Skeletal muscle satellite cell (primary cell): ENCODE data around the gene FAM78A.
"Not testable (repeated sequence)": the region's sequence is repeated elsewhere in the genome, so short reads cannot be mapped to it uniquely, and the experiment has no call there.

Experiments used
- H3K27me3 ChIP-seq: 2 replicates; pipeline ENCODE4 v1.7.0; 2013; ENCODE audit warnings: low read length; ENCODE audit not compliant: control insufficient read depth, insufficient read depth
- H3K36me3 ChIP-seq: 2 replicates; pipeline ENCODE4 v1.7.0; 2013; ENCODE audit warnings: mild to moderate bottlenecking, control low read depth, low read length; ENCODE audit not compliant: insufficient read depth
- H3K4me1 ChIP-seq: 2 replicates; pipeline ENCODE4 v1.7.0; 2013; ENCODE audit warnings: low read length; ENCODE audit not compliant: control insufficient read depth, insufficient read depth
- H3K4me2 ChIP-seq: 2 replicates; pipeline ENCODE4 v1.7.0; 2013; ENCODE audit warnings: mild to moderate bottlenecking, low read length
- H3K4me3 ChIP-seq: 2 replicates; pipeline ENCODE4 v1.7.0; 2013; ENCODE audit warnings: low read length
- H3K9ac ChIP-seq: 2 replicates; pipeline ENCODE4 v1.7.0; 2013; ENCODE audit warnings: mild to moderate bottlenecking, low read depth, low read length, moderate library complexity
- H3K9me3 ChIP-seq: replicated peaks from 2 replicates; pipeline ENCODE4 v1.7.0; 2013; ENCODE audit warnings: mild to moderate bottlenecking, control low read depth, low read length

FAM78A gene

DNA sequence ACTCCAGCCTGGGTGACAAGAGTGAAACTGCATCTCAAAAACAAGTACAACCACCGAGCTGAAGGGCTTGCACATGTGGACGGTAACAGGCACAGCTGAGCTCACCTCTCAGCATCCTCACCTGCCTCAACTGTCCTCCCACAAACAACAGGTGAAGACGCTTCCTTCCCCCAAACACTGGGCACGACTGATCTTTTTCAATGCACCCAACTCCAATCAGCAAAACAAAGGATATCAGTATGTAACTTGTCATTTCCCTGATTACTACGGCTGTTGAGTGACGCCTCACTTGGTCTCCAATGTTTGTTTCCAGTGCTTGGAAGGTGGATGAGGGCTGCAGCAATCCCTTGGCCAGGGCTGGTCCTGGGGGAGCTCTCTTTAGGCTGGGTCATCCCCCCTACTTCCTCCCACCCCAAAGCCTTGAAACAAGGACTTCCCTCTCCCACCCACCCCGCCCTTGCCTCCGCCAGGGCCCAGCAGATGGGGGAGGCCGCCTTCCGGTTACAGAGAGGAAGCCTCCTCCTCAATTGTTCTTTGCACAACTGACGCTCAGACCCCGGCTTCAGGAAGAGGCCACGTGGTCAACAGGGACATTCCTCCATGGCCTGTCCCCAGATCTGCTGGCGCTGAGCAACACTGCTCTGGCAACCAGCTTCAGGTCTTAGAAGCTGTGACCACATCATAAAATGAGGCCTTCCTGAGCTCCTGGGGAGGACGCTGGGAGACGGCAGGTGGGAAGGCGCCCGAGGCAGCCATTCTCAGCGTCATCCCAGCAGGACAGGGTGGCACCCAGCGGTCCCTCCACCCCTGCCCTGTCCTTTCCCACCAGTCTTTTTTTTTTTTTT lies 5.9 kb downstream of the FAM78A start:
- Histone ChIP-seq H3K4me1 (no peaks in the 10 kb centered on the region), H3K4me3 (no peak overlapping the region), H3K9ac (no peak overlapping the region)

DNA sequence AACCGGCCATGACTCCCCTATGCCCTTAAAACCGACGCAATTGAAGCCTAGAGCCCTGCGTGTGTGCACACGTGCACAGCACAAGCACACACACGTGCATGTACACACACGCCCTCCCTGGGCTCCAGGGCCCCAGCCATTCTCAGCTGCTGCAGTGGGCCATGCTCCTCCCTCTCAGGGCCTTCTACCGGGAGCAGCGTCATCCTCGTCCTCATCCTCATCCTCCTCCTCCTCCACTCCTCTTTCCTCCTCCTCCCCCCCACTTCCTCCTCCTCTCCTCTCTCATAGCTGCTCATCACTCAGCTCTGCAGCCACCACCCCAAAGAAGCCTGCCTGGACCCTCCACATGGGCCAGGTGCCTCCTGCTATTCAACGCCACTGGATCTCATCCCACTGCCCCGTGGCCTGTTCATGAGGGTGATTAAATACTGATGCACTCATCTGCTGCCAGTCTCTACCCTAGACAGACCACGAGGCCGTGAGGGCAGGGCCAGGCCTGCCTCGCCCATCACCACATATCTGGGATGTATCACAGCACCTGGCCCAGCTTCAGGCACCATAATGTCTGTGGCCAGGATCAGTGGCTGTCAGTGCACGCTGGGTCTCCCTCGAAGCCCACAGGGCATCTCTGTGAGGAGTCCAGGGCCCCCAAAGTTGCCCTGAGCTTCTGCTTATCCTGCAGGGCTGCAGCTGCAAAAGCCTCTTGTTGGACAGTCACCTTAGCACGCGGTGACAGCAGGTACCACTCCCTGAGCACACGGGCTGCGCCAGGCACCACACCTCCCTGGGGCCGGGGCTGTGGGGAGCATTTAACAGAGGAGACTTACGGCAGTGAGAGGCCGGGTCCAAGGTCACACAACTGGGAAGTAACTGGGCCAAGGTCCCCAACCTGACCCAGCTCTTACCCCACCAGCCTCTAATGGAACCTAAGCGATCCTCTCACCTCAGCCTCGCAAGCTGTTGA lies 9.8 kb downstream of the FAM78A start:
- Histone ChIP-seq H3K27me3 (no peaks in the 10 kb centered on the region), H3K4me2 (no peak overlapping the region), H3K4me3 (no peak overlapping the region), H3K9me3 (no peaks in the 10 kb centered on the region), H3K36me3 (no peaks in the 10 kb centered on the region), H3K9ac (no peak overlapping the region), H3K4me1 (no peaks in the 10 kb centered on the region)

More for the DNA sequence above, 5.9 kb downstream of the FAM78A start:
- Histone ChIP-seq H3K27me3 (peaks cover 6% of the 10 kb centered on the region), H3K36me3 (no peaks in the 10 kb centered on the region), H3K4me2 (no peak overlapping the region), H3K9me3 (no peaks in the 10 kb centered on the region)

DNA sequence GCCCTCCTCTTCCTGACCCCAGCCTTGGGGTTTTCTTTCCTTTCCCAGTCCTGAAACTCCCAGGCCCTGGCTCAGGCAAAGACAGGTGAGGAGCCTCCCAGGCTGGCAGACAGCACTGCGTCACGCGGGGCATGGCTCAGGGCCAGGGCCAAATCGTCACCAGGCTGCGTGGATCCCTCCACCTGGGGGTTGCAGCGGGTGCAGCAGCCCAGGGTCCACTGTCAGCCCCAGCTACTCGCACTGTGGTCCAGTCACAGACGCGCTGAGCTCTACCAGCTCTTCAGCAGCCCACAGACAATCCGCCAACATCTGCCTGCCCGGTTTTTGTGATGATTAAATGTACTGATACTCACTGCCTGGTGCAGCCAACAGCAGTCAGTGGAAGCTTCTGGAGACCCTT lies 12.1 kb downstream of the FAM78A start:
- no peaks in the 10 kb centered on the region for H3K4me1 ChIP-seq
- no peak overlapping the region for H3K4me3 ChIP-seq
- no peak overlapping the region for H3K9ac ChIP-seq

DNA sequence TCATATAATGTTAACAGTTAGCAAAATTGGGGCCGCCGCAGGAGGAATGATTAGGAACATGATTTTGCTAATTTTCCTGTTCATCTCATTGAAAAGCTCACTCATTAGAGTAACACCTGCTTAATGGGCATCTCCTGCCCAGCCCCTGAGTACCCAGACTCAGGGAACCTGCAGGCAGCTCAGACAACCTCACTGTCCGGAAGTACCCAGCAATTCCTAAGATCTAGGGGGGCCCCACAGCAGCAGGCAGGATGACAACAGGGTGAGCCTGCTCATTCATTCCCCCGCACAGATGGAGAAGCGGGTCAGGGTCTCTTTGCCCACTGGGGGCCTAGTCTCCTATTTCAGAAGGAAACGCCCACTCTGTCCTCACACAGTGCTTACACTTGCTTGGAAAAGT lies 12.6 kb downstream of the FAM78A start:
- Histone ChIP-seq H3K4me2 (no peak overlapping the region), H3K4me3 (no peak overlapping the region), H3K9me3 (no peaks in the 10 kb centered on the region), H3K9ac (no peak overlapping the region), H3K4me1 (no peaks in the 10 kb centered on the region), H3K27me3 (no peaks in the 10 kb centered on the region), H3K36me3 (no peaks in the 10 kb centered on the region)

More for the DNA sequence above, 12.1 kb downstream of the FAM78A start:
- Histone ChIP-seq H3K4me2 (no peak overlapping the region), H3K27me3 (no peaks in the 10 kb centered on the region), H3K9me3 (no peaks in the 10 kb centered on the region), H3K36me3 (no peaks in the 10 kb centered on the region)

DNA sequence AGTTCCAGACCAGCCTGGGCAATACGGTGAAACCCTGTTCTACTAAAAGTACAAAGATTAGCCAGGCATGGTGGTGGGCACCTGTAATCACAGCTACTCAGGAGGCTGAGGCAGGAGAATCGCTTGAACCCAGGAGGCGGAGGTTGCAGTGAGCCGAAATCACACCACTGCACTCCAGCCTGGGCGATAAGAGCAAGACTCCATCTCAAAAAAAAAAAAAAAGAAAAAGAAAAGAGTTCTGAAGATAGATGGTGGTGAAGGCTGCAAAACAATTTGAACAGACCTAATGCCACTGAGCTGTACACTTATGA lies 13.3 kb downstream of the FAM78A start:
- not testable (repeated sequence) for H3K4me1 ChIP-seq, H3K4me3 ChIP-seq, H3K36me3 ChIP-seq, H3K4me2 ChIP-seq, H3K9ac ChIP-seq, H3K9me3 ChIP-seq, H3K27me3 ChIP-seq

DNA sequence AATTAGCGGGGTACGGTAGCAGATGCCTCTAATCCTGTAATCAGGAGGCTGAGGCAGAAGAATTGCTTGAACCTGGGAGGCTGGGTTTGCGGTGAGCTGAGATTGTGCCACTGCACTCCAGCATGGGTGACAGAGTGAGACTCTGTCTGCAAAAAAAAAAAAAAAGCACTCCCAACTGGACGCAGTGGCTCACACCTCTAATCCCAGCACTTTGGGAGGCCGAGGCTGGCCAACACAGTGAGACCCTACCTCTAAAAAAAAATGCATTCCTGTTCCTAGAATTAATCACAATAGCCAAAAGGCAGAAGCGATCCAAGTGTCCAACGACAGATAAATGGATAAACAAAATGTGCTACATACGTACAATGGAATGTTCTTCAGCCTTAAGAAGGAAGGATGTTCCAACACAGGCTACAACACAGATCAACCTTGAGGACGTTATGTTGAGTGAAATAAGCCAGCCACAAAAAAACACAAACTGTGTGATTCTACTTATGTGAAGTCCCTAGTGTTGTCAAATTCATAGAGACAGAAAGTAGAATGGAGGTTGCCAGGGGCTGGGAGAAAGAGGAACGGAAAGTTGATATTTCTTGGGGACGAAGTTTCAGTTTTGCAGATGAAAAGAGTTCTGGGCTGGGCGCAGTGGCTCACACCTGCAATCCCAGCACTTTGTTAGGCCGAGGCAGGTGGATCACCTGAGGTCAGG lies 13.8 kb downstream of the FAM78A start:
- H3K27me3 ChIP-seq = no peaks in the 10 kb centered on the region
- no peak overlapping the region for H3K4me3 ChIP-seq
- no peaks in the 10 kb centered on the region for H3K9me3 ChIP-seq
- H3K4me2 ChIP-seq = no peak overlapping the region
- H3K4me1 ChIP-seq = no peaks in the 10 kb centered on the region
- H3K36me3 ChIP-seq = no peaks in the 10 kb centered on the region
- H3K9ac ChIP-seq = no peak overlapping the region

DNA sequence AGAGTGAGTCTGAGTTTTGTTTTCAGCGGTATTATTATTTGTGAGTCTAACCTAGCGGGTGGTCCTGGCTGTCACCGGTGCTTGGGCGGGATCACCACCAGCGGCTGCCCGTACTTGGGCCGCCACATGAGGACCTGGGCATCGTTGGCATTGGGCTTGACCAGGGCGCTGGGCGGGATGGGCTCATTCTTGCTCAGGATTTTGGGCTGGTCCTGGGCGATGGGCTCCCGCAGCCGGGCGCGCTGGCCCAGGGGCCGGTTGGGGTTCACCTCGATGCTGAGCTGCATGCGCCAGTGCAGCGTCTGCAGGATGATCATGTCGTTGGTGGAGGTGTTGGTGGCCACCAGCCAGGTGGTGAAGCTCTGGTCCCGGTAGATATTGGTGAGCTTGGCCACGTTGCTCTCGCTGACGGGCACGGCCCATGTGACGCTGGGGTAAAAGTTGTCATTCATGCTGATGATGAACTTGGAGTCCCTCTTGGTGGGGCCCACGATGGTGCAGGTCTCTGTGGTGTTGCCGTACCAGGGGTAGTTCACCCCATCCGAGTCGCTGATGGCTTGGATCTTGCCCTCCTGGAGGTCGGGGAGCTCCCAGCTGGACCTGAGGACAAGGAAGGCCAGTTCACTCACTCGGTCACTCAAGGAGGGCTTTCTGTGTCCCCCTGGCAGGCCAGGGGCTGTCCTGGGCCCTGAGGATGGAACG lies 15.4 kb downstream of the FAM78A start:
- H3K9ac ChIP-seq = no peak overlapping the region
- H3K4me2 ChIP-seq = no peak overlapping the region

DNA sequence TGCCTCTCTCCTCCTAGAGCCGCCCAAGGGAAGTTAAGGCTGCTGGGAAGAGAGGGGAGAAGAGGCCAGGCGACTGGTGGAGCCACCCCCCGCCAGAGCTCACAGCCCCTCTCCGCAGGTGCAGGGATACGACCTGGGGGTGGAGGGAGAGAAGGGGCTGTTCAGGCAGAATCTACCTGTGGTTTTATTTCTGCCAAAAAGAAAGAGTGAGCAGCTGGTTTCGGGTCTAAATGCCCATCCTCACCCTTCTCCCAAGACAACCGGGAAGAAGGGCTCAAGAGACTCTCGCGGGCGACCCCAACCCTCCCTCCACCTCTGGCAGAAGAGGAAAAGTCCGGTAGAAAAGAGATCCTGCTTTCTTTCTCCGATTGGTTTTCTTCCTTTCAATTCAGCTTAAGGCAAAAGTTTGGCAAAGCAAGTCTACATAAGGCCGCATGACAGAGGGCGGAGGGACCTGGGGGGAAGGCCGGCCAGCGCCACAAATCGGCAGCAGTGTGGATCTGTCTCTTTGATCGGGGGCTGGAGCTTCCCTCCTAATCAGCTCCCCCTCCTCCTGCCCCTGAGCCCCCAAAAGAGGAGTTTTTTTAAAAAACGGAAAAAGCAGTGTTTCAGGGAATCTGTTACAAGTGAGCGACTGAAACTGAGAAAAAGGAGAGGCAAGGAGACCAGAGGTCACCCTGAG lies 16.3 kb downstream of the FAM78A start:
- H3K9ac ChIP-seq = no peak overlapping the region
- no peak overlapping the region for H3K4me2 ChIP-seq
- no peaks in the 10 kb centered on the region for H3K9me3 ChIP-seq
- no peaks in the 10 kb centered on the region for H3K27me3 ChIP-seq
- H3K4me1 ChIP-seq = peaks cover 13% of the 10 kb centered on the region
- no peaks in the 10 kb centered on the region for H3K36me3 ChIP-seq
- H3K4me3 ChIP-seq = no peak overlapping the region

More for the DNA sequence above, 15.4 kb downstream of the FAM78A start:
- Histone ChIP-seq H3K27me3 (no peaks in the 10 kb centered on the region), H3K4me1 (peaks cover 10% of the 10 kb centered on the region), H3K9me3 (no peaks in the 10 kb centered on the region), H3K4me3 (no peak overlapping the region), H3K36me3 (no peaks in the 10 kb centered on the region)

DNA sequence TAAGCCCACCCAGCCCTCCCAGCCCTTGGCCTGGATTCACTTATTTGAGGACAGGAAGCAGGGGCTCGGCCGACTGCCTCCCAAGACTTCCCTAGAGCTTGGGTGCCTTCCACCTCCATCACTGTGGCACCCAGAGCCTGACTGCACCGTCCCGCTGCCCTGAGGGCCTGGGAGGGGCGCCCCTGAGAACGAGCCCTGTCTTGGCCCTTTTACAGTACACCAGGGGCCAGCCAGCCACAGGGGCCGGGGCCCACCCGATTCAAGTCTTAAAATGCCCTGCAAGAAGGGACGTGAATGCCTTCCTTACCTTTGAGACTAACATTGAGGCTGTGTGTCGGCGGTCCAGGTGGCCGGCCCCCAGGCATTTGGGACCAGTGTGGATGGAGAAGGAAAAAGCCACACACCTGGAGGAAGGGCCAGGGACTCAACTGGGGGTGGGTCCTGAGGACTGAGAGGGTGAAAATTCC lies 16.8 kb downstream of the FAM78A start:
- Histone ChIP-seq H3K36me3 (no peaks in the 10 kb centered on the region), H3K27me3 (no peaks in the 10 kb centered on the region), H3K4me1 (peaks cover 13% of the 10 kb centered on the region), H3K4me3 (no peak overlapping the region), H3K9me3 (no peaks in the 10 kb centered on the region), H3K9ac (no peak overlapping the region), H3K4me2 (no peak overlapping the region)

DNA sequence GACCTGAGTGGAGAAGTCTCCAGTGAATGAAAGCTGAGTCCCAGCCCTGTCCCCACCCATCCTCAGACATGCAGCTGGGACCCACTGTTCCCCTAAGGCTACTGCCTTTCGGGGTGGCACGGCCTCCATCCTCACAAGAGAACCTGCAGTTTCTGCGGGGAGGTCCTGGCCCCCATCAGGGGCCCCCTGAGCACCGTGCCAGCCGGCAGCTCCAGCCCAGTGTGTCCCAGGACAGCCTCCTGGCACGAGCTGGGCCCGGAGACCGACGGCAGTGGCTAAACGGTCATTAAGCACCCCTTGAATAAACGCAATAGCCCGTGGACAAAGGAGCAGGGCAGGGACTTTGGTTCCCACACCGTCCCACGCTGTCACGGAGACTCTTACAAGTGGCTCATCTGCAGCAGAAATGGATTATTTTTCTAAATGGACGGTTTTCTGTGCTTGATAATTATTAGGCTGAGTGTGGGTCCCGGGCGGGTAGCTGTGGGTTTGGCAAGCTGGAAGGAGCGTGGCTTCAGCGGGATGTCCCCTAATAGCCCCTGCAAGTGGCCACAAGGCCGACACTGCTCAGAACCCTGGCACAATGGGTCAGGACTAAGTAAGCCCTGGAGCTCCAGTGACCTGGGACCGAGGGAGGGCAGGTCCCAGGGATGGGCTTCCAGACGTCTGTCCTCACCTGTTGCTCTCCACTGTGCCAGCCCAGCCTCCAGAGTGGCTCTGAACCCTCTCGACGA lies 17.4 kb downstream of the FAM78A start:
- Histone ChIP-seq H3K9me3 (no peaks in the 10 kb centered on the region), H3K36me3 (no peaks in the 10 kb centered on the region), H3K9ac (no peak overlapping the region), H3K27me3 (no peaks in the 10 kb centered on the region), H3K4me2 (no peak overlapping the region), H3K4me3 (no peak overlapping the region), H3K4me1 (peaks cover 13% of the 10 kb centered on the region)
